ENCODE data around the gene TRAPPC2L.

- no peak for TF ChIP-seq CTCF (IDR thresholded peaks at IDR 0.05)
- no peak for TF ChIP-seq POLR2AphosphoS5 (IDR thresholded peaks at IDR 0.05)
- TF ChIP-seq POLR2A (IDR thresholded peaks at IDR 0.05), result no peak
- TF ChIP-seq EP300 (IDR thresholded peaks at IDR 0.05), result no peak
Measured at GRCh38 chr16:88828711-88829110, 28.2 kb upstream of the TRAPPC2L start.

Data from upper lobe of left lung (tissue), 4 donors.